ENCODE measurements around the gene CSF1R.

The CSF1R gene

GRCh38 chr5:150068472-150068871, 17.9 kb downstream of the CSF1R start:
- TF ChIP-seq CTCF (IDR thresholded peaks at IDR 0.05; ENCODE audit: poor library complexity, severe bottlenecking) = no peak
- H3K27me3 ChIP-seq (ENCODE audit: insufficient read depth, poor library complexity, severe bottlenecking) = no peaks in the 10 kb centered on the region
- no peak overlapping the region for H3K27ac ChIP-seq (ENCODE audit: poor library complexity, severe bottlenecking)
- DNase-seq (ENCODE audit: low spot score) (peak; percentile 63), ATAC-seq (ENCODE audit: low read depth) (no peak)
- H3K4me3 ChIP-seq (ENCODE audit: severe bottlenecking) = no peak overlapping the region
- H3K9me3 ChIP-seq (ENCODE audit: severe bottlenecking) = no peaks in the 10 kb centered on the region
- H3K4me1 ChIP-seq (ENCODE audit: insufficient read depth, poor library complexity, severe bottlenecking) = peaks cover 4% of the 10 kb centered on the region
- no peaks in the 10 kb centered on the region for H3K36me3 ChIP-seq (ENCODE audit: low read depth)

GRCh38 chr5:150068071-150068470, 18.3 kb downstream of the CSF1R start:
- Histone ChIP-seq H3K27me3 (ENCODE audit: insufficient read depth, poor library complexity, severe bottlenecking) (no peaks in the 10 kb centered on the region), H3K4me3 (ENCODE audit: severe bottlenecking) (no peak overlapping the region), H3K36me3 (ENCODE audit: low read depth) (no peaks in the 10 kb centered on the region), H3K9me3 (ENCODE audit: severe bottlenecking) (no peaks in the 10 kb centered on the region), H3K27ac (ENCODE audit: poor library complexity, severe bottlenecking) (no peak overlapping the region), H3K4me1 (ENCODE audit: insufficient read depth, poor library complexity, severe bottlenecking) (peaks cover 4% of the 10 kb centered on the region)
- no peak for TF ChIP-seq CTCF (IDR thresholded peaks at IDR 0.05; ENCODE audit: poor library complexity, severe bottlenecking)
- ATAC-seq (ENCODE audit: low read depth) = no peak
- DNase-seq (ENCODE audit: low spot score) = peak; percentile 68

- Histone ChIP-seq H3K27ac (ENCODE audit: poor library complexity, severe bottlenecking) (peak overlapping the region; percentile 36), H3K4me1 (ENCODE audit: insufficient read depth, poor library complexity, severe bottlenecking) (peaks cover 4% of the 10 kb centered on the region), H3K27me3 (ENCODE audit: insufficient read depth, poor library complexity, severe bottlenecking) (no peaks in the 10 kb centered on the region), H3K36me3 (ENCODE audit: low read depth) (no peaks in the 10 kb centered on the region), H3K9me3 (ENCODE audit: severe bottlenecking) (no peaks in the 10 kb centered on the region), H3K4me3 (ENCODE audit: severe bottlenecking) (no peak overlapping the region)
- no peak for TF ChIP-seq CTCF (IDR thresholded peaks at IDR 0.05; ENCODE audit: poor library complexity, severe bottlenecking)
- ATAC-seq (ENCODE audit: low read depth) = no peak; the same call in 2 of the 3 replicates
- DNase-seq (ENCODE audit: low spot score) = peak; percentile 48
Measured at GRCh38 chr5:150067405-150067960, 18.9 kb downstream of the CSF1R start.

GRCh38 chr5:150066901-150067396, 19.4 kb downstream of the CSF1R start:
- no peaks in the 10 kb centered on the region for H3K9me3 ChIP-seq (ENCODE audit: severe bottlenecking)
- peaks cover 4% of the 10 kb centered on the region for H3K4me1 ChIP-seq (ENCODE audit: insufficient read depth, poor library complexity, severe bottlenecking)
- no peak for TF ChIP-seq CTCF (IDR thresholded peaks at IDR 0.05; ENCODE audit: poor library complexity, severe bottlenecking)
- H3K36me3 ChIP-seq (ENCODE audit: low read depth) = no peaks in the 10 kb centered on the region
- H3K27me3 ChIP-seq (ENCODE audit: insufficient read depth, poor library complexity, severe bottlenecking) = no peaks in the 10 kb centered on the region
- no peak overlapping the region for H3K4me3 ChIP-seq (ENCODE audit: severe bottlenecking)
- peak; percentile 85 for ATAC-seq (ENCODE audit: low read depth)
- peak; percentile 42 for DNase-seq (ENCODE audit: low spot score)
- H3K27ac ChIP-seq (ENCODE audit: poor library complexity, severe bottlenecking) = peak overlapping the region; percentile 36

GRCh38 chr5:150066436-150066835, 19.9 kb downstream of the CSF1R start:
- Histone ChIP-seq H3K4me1 (ENCODE audit: insufficient read depth, poor library complexity, severe bottlenecking) (peaks cover 4% of the 10 kb centered on the region), H3K4me3 (ENCODE audit: severe bottlenecking) (no peak overlapping the region), H3K27ac (ENCODE audit: poor library complexity, severe bottlenecking) (peak overlapping the region; percentile 36), H3K36me3 (ENCODE audit: low read depth) (no peaks in the 10 kb centered on the region), H3K9me3 (ENCODE audit: severe bottlenecking) (no peaks in the 10 kb centered on the region), H3K27me3 (ENCODE audit: insufficient read depth, poor library complexity, severe bottlenecking) (no peaks in the 10 kb centered on the region)
- DNase-seq (ENCODE audit: low spot score) = peak; percentile 26
- TF ChIP-seq CTCF (IDR thresholded peaks at IDR 0.05; ENCODE audit: poor library complexity, severe bottlenecking) = no peak
- no peak for ATAC-seq (ENCODE audit: low read depth)
